Measurements from ENCODE around the gene CCDC178. TPM values are rescaled to one million over a fixed set of nuclear protein-coding genes. Genes with fewer than 3 reads are reported as not detected.

The CCDC178 gene
- total RNA-seq, 2 donors from 2014 or later, result 3.2 to 5.9 TPM

GRCh38 chr18:33052886-33053285 lies 387.6 kb downstream of the CCDC178 start:
- intact Hi-C loops (cut with DNase I), result no loop called here
- Histone ChIP-seq H3K27ac (no peak overlapping the region), H3K9me3 (no peaks in the 10 kb centered on the region), H3K36me3 (no peaks in the 10 kb centered on the region), H3K4me3 (no peak overlapping the region), H3K27me3 (replicated peaks; ENCODE audit: insufficient read depth) (no peaks in the 10 kb centered on the region), H3K4me1 (replicated peaks) (no peaks in the 10 kb centered on the region)
- WGBS, result 76% methylated on average over 2 of the region's 2 CpGs
- TF ChIP-seq POLR2A (IDR thresholded peaks at IDR 0.05), result no peak
- TF ChIP-seq POLR2AphosphoS5 (IDR thresholded peaks at IDR 0.05), result no peak
- no peak for TF ChIP-seq CTCF (IDR thresholded peaks at IDR 0.05)
- no peak for DNase-seq (ENCODE audit: low spot score)

GRCh38 chr18:33051407-33051806 lies 389.1 kb downstream of the CCDC178 start:
- Histone ChIP-seq H3K4me1 (replicated peaks) (no peaks in the 10 kb centered on the region), H3K36me3 (no peaks in the 10 kb centered on the region), H3K27ac (no peak overlapping the region), H3K9me3 (no peaks in the 10 kb centered on the region), H3K4me3 (no peak overlapping the region), H3K27me3 (replicated peaks; ENCODE audit: insufficient read depth) (no peaks in the 10 kb centered on the region)
- TF ChIP-seq POLR2A (IDR thresholded peaks at IDR 0.05) (no peak), POLR2AphosphoS5 (IDR thresholded peaks at IDR 0.05) (no peak), CTCF (IDR thresholded peaks at IDR 0.05) (no peak)
- DNase-seq (ENCODE audit: low spot score), result no peak
- intact Hi-C loops (cut with DNase I), result no loop called here
- WGBS, result 31% methylated on average over 5 of the region's 5 CpGs

DNA sequence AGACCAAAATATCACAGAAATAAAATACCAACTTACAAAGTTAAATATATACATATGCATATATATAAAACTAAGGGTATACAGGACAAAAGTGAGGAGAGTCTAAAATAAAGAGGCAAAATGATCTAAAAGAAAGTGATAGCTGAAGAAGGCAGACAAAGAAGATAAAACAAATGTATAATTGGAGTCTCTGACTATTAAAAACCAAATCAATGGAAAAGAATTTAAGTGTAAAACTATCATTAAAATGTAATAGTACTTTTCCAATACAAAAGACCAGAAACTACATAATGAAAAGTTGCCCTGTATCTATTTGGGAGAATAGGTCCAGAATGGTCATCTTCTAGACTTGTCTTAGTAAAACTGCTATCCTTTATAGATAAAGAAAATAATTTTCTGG lies 400.3 kb downstream of the CCDC178 start:
- intact Hi-C loops (cut with DNase I), result no loop called here
- Histone ChIP-seq H3K36me3 (no peaks in the 10 kb centered on the region), H3K27me3 (replicated peaks; ENCODE audit: insufficient read depth) (no peaks in the 10 kb centered on the region), H3K4me3 (no peak overlapping the region), H3K27ac (no peak overlapping the region), H3K4me1 (replicated peaks) (no peaks in the 10 kb centered on the region), H3K9me3 (no peaks in the 10 kb centered on the region)
- TF ChIP-seq CTCF (IDR thresholded peaks at IDR 0.05) (no peak), POLR2AphosphoS5 (IDR thresholded peaks at IDR 0.05) (no peak), POLR2A (IDR thresholded peaks at IDR 0.05) (no peak)
- DNase-seq (ENCODE audit: low spot score), result no peak

DNA sequence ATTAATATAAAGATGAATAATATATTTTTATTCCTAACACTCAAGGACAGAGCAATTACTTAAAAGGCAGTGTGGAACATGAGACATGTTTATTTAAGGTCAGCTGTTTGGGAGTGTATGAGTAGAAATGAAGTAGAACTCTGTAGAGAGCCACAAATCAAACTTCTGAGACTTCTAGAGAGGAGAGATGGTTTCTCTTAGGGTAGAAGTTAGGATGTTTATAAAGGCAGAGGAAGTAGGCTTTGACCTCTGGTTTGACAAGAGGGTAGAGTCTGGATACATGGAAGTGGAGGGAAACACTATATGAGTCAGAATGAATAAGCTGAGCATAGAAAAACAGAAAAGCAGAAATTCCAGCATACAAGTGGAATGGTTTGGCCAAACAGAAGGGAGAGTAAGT lies 405.6 kb downstream of the CCDC178 start:
- Histone ChIP-seq H3K27ac (no peak overlapping the region), H3K9me3 (no peaks in the 10 kb centered on the region), H3K36me3 (no peaks in the 10 kb centered on the region), H3K27me3 (replicated peaks; ENCODE audit: insufficient read depth) (no peaks in the 10 kb centered on the region), H3K4me1 (replicated peaks) (no peaks in the 10 kb centered on the region), H3K4me3 (no peak overlapping the region)
- intact Hi-C loops (cut with DNase I), result no loop called here
- TF ChIP-seq POLR2AphosphoS5 (IDR thresholded peaks at IDR 0.05), result no peak
- TF ChIP-seq POLR2A (IDR thresholded peaks at IDR 0.05), result no peak
- no peak for TF ChIP-seq CTCF (IDR thresholded peaks at IDR 0.05)
- DNase-seq (ENCODE audit: low spot score), result no peak

DNA sequence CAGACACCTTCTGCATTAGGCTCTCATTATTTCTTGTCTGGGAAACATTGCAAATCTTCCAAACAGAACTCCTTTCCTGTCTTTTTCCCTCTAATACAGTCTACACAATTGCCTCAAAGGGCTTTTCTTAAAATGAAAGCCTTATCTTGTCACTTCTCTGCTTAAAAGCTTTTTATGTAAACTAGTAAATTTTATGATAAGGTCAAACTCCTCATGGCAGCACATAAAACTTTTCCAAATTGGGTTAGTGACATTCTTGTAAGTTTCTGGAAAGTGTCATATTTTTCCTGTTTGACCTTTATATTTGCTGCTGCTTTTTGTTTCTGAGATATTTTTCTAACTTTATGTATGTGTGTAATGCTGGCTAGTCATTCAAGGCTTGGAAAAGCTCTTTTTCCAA lies 406.3 kb downstream of the CCDC178 start:
- intact Hi-C loops (cut with DNase I), result no loop called here
- Histone ChIP-seq H3K9me3 (no peaks in the 10 kb centered on the region), H3K36me3 (no peaks in the 10 kb centered on the region), H3K27me3 (replicated peaks; ENCODE audit: insufficient read depth) (no peaks in the 10 kb centered on the region), H3K4me1 (replicated peaks) (no peaks in the 10 kb centered on the region), H3K27ac (no peak overlapping the region), H3K4me3 (no peak overlapping the region)
- no peak for DNase-seq (ENCODE audit: low spot score)
- TF ChIP-seq POLR2A (IDR thresholded peaks at IDR 0.05) (no peak), POLR2AphosphoS5 (IDR thresholded peaks at IDR 0.05) (no peak), CTCF (IDR thresholded peaks at IDR 0.05) (no peak)

Data from prostate gland (tissue), 2 donors.